ENCODE measurements around the gene IL1RAP.

The IL1RAP gene

DNA sequence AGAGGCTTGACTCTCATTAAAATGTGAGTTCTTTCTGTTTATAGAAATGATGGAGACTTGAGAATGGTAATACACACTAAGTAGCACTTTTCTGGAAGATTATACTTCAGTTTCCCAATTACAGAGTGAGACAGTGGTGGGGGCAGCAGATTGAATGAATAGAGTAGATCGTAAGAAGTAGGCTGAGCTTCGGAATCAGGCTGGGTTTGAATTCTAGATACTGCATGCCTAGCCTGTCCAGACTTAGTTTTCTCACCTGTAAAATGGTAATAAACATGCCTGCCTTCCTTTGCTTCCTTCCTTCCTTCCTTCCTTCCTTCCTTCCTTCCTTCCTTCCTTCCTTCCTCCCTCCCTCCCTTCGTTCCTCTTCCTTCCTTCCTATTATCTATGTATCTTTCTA is 8.1 kb downstream of the IL1RAP start:
- H3K4me3 ChIP-seq (ENCODE audit: low read depth, low read length) = no peak overlapping the region
- no peak for DNase-seq (ENCODE audit: low read depth)
- TF ChIP-seq MYC (IDR thresholded peaks at IDR 0.05; ENCODE audit: low read depth, low read length) (no peak), POLR2A (IDR thresholded peaks at IDR 0.05; ENCODE audit: extremely low read depth, insufficient read length) (no peak)
- TF ChIP-seq, protein P1, sequence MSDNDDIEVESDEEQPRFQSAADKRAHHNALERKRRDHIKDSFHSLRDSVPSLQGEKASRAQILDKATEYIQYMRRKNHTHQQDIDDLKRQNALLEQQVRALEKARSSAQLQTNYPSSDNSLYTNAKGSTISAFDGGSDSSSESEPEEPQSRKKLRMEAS (IDR thresholded peaks at IDR 0.05; ENCODE audit: low read depth, low read length) = no peak
- TF ChIP-seq, protein P2, sequence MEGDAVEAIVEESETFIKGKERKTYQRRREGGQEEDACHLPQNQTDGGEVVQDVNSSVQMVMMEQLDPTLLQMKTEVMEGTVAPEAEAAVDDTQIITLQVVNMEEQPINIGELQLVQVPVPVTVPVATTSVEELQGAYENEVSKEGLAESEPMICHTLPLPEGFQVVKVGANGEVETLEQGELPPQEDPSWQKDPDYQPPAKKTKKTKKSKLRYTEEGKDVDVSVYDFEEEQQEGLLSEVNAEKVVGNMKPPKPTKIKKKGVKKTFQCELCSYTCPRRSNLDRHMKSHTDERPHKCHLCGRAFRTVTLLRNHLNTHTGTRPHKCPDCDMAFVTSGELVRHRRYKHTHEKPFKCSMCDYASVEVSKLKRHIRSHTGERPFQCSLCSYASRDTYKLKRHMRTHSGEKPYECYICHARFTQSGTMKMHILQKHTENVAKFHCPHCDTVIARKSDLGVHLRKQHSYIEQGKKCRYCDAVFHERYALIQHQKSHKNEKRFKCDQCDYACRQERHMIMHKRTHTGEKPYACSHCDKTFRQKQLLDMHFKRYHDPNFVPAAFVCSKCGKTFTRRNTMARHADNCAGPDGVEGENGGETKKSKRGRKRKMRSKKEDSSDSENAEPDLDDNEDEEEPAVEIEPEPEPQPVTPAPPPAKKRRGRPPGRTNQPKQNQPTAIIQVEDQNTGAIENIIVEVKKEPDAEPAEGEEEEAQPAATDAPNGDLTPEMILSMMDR (IDR thresholded peaks at IDR 0.05; ENCODE audit: low read depth, low read length) = no peak

DNA sequence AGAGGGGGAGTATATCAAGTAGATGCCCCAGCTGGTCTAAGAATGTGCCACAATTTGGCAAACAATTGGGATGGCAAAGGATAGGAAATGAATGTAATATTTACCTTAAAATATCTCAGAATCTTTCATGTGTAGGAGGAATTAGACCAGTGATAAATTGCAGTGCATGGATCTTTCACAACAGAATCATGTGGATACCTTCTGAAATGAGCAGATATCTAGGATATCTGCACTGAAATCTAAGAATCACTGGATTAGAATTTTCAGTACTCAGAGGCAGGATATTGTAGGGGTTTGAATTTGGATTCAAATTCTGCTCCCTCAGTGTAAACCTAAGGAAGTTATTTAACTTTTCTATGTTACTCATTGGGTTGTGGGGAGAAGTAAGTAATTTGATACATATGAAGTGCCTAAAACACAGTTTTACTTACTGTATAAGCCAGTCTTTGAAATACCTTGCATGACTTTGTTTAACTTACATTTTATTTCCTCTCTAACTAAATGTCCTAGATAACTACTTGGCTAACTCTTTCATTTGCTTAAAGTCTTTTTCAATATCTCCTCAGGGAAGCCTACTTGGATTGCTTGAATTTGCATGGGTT is 8.8 kb downstream of the IL1RAP start:
- TF ChIP-seq, protein P1 (IDR thresholded peaks at IDR 0.05; ENCODE audit: low read depth, low read length) = no peak
- TF ChIP-seq MYC (IDR thresholded peaks at IDR 0.05; ENCODE audit: low read depth, low read length) (no peak), POLR2A (IDR thresholded peaks at IDR 0.05; ENCODE audit: extremely low read depth, insufficient read length) (no peak)
- H3K4me3 ChIP-seq (ENCODE audit: low read depth, low read length) = no peak overlapping the region
- DNase-seq (ENCODE audit: low read depth) = no peak

DNA sequence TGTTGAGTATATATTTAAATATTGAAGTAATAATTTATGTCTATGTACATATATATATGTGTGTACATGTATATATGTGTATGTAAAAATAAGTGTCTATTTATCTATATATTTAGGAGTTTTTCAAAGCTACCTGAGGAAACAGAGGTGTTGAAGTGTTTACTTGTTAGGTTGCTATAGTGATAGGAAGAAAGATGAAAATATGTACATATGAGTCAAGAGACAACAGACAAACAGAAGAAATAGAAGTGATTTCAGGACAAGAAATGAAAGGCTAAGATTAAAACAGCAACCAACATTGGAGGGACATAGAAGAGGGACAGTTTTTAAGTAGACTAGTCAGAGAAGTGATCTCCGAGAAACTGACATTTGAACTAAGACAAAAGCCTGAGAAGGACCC is 11.1 kb downstream of the IL1RAP start:
- TF ChIP-seq MYC (IDR thresholded peaks at IDR 0.05; ENCODE audit: low read depth, low read length) (no peak), POLR2A (IDR thresholded peaks at IDR 0.05; ENCODE audit: extremely low read depth, insufficient read length) (no peak)
- TF ChIP-seq, protein P1 (IDR thresholded peaks at IDR 0.05; ENCODE audit: low read depth, low read length) = no peak
- TF ChIP-seq, protein P2 (IDR thresholded peaks at IDR 0.05; ENCODE audit: low read depth, low read length) = no peak
- no peak overlapping the region for H3K4me3 ChIP-seq (ENCODE audit: low read depth, low read length)
- DNase-seq (ENCODE audit: low read depth) = no peak

DNA sequence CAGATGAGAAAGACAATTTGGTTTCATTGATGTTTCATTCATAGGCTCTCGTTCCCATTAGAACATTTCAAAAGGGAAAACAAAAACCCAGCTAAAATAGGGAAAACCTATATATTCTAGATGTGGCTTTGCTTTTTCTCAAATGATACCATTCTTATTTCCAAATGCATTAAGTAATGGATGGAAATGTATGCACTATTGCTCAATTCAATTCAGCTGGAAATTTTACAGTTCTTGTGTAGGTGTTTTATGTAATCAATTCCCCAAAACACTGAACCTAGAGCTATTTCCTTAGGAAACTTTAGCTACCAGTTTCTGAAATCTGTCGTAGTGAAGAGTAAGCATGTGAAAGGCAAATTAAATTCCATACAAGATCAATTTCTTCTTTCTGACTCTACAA is 11.7 kb downstream of the IL1RAP start:
- TF ChIP-seq, protein P1 (IDR thresholded peaks at IDR 0.05; ENCODE audit: low read depth, low read length) = no peak
- TF ChIP-seq MYC (IDR thresholded peaks at IDR 0.05; ENCODE audit: low read depth, low read length) = no peak
- no peak for TF ChIP-seq POLR2A (IDR thresholded peaks at IDR 0.05; ENCODE audit: extremely low read depth, insufficient read length)
- TF ChIP-seq, protein P2 (IDR thresholded peaks at IDR 0.05; ENCODE audit: low read depth, low read length) = no peak
- H3K4me3 ChIP-seq (ENCODE audit: low read depth, low read length) = no peak overlapping the region
- no peak for DNase-seq (ENCODE audit: low read depth)

DNA sequence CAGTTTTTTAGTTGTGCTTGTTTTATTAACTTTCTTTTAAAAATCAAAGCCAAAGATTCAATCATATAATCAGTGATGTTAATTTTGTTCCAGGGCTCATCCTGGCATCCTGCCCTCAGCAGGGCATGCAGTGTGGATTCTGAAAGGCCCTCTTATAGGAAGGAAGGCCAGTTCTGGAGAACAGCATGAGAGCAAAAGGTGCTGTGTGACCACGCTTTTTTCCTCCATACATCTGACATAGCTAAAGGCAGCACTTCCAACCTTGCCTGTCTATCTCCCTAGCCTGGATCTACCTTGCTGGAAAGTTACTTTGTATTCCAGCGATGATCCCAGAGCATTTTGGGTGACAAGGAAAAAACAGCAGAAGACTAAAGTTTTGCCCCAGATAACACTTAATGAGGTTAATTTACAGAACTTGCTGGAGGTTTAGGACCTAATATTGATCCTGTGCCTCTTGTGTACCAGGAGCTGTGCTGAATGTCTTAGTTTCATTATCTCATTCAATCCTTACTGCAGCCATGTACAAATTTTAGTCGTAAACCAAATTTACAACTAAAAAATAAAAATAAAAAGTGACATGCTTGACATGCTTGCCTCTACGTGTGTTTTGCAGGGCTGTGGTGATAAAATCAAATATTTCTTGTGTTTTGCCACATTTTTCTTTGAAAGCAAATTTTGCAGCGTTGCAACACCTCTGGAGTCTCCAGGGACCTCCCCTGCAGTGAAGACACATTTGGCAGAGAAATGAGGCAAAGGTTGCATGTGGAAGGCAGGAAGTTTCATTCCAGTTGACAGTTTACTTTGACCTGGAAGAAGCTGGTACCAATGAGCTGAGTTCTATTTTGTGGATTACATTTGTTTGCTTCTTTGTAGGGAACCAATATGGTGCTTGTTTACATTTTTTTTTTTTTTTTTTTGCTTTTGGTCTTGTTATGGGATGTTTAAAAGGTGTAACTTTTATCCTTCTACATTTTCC is 13.2 kb downstream of the IL1RAP start:
- peak; percentile 86 for DNase-seq (ENCODE audit: low read depth)
- H3K4me3 ChIP-seq (ENCODE audit: low read depth, low read length) = peak overlapping the region; percentile 39
- TF ChIP-seq, protein P1 (IDR thresholded peaks at IDR 0.05; ENCODE audit: low read depth, low read length) = peak; percentile 62
- TF ChIP-seq POLR2A (IDR thresholded peaks at IDR 0.05; ENCODE audit: extremely low read depth, insufficient read length) (no peak), MYC (IDR thresholded peaks at IDR 0.05; ENCODE audit: low read depth, low read length) (peak; percentile 70)

DNA sequence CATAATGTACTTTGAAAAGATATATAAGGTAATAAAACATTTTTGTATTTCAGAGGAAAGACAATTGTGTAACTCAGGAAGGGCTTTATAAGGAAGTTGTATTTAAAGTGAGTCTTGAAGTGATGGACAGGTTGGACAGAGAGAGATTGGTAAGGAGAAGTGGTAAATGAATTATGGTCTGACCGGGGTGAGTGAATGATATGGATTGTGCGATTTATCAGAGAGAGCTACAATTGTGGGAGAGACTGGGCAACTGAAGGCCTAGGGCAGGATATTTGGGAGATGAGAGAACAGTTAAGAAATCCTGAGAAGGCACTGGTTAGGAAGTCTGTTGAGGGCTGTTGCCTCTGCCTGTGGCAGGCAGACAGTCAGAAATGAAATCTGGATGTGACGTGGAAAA is 14.8 kb downstream of the IL1RAP start:
- DNase-seq (ENCODE audit: low read depth) = peak; percentile 61
- no peak overlapping the region for H3K4me3 ChIP-seq (ENCODE audit: low read depth, low read length)
- TF ChIP-seq, protein P2 (IDR thresholded peaks at IDR 0.05; ENCODE audit: low read depth, low read length) = no peak
- TF ChIP-seq MYC (IDR thresholded peaks at IDR 0.05; ENCODE audit: low read depth, low read length) = no peak
- TF ChIP-seq, protein P1 (IDR thresholded peaks at IDR 0.05; ENCODE audit: low read depth, low read length) = no peak
- no peak for TF ChIP-seq POLR2A (IDR thresholded peaks at IDR 0.05; ENCODE audit: extremely low read depth, insufficient read length)
